HG03135 (cell line): Measurements from ENCODE around the gene SRPRB.

Source experiments
- ATAC-seq: cut with Tn5 transposase; IDR thresholded peaks from one replicate; pipeline ENCODE4 v1.9.1; 2021; ENCODE audit warnings: mild to moderate bottlenecking, moderate library complexity; ENCODE audit not compliant: unreplicated experiment

Gene SRPRB

GRCh38 chr3:133840055-133840737 is 34.6 kb downstream of the SRPRB start:
- no peak for ATAC-seq

- no peak for ATAC-seq
Observed at GRCh38 chr3:133840767-133841166, 35.2 kb downstream of the SRPRB start.

GRCh38 chr3:133841196-133841595 is 35.6 kb downstream of the SRPRB start:
- ATAC-seq, result no peak

- no peak for ATAC-seq
Observed at GRCh38 chr3:133842158-133842557, 36.5 kb downstream of the SRPRB start.

- no peak for ATAC-seq
Observed at GRCh38 chr3:133843634-133844033, 38.0 kb downstream of the SRPRB start.

- ATAC-seq, result no peak
Observed at GRCh38 chr3:133845127-133845526, 39.5 kb downstream of the SRPRB start.

GRCh38 chr3:133849346-133849745 is 43.7 kb downstream of the SRPRB start:
- ATAC-seq, result no peak

GRCh38 chr3:133850034-133850433 is 44.4 kb downstream of the SRPRB start:
- ATAC-seq, result no peak

- ATAC-seq, result no peak
Observed at GRCh38 chr3:133851266-133851906, 45.8 kb downstream of the SRPRB start.

GRCh38 chr3:133851931-133852330 is 46.3 kb downstream of the SRPRB start:
- ATAC-seq, result no peak

- no peak for ATAC-seq
Observed at GRCh38 chr3:133853063-133853924, 47.7 kb downstream of the SRPRB start.

GRCh38 chr3:133853925-133854227 is 48.3 kb downstream of the SRPRB start:
- ATAC-seq, result no peak

- no peak for ATAC-seq
Observed at GRCh38 chr3:133854264-133855001, 48.8 kb downstream of the SRPRB start.

- ATAC-seq, result no peak
Observed at GRCh38 chr3:133855002-133855370, 49.4 kb downstream of the SRPRB start.

GRCh38 chr3:133855772-133856171 is 50.2 kb downstream of the SRPRB start:
- no peak for ATAC-seq

- ATAC-seq, result no peak
Observed at GRCh38 chr3:133856316-133856715, 50.7 kb downstream of the SRPRB start.

GRCh38 chr3:133857767-133858166 is 52.2 kb downstream of the SRPRB start:
- no peak for ATAC-seq

- ATAC-seq, result no peak
Observed at GRCh38 chr3:133859381-133860234, 54.0 kb downstream of the SRPRB start.

GRCh38 chr3:133860519-133860918 is 54.9 kb downstream of the SRPRB start:
- ATAC-seq, result no peak

GRCh38 chr3:133862161-133862560 is 56.5 kb downstream of the SRPRB start:
- no peak for ATAC-seq
